Measurements from ENCODE around the gene LPAR6. TPM values are rescaled to one million over a fixed set of nuclear protein-coding genes. Genes with fewer than 3 reads are reported as not detected.
"Not testable (repeated sequence)": the region's sequence is repeated elsewhere in the genome, so short reads cannot be mapped to it uniquely, and the experiment has no call there.

Gene LPAR6, protein sequence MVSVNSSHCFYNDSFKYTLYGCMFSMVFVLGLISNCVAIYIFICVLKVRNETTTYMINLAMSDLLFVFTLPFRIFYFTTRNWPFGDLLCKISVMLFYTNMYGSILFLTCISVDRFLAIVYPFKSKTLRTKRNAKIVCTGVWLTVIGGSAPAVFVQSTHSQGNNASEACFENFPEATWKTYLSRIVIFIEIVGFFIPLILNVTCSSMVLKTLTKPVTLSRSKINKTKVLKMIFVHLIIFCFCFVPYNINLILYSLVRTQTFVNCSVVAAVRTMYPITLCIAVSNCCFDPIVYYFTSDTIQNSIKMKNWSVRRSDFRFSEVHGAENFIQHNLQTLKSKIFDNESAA
- 10 to 100 TPM; 13.1 to 85.9 (median 38.9) TPM for total RNA-seq

GRCh38 chr13:48412881-48413351, at the start of gene LPAR6:
LPAR6 (minus strand) TSS chr13:48413113; CDS start chr13:48412423, 690 bp downstream.
- intact Hi-C loops (cut with DNase I; ENCODE audit: low total_unique reads), result no loop called here
- TF ChIP-seq CTCF (IDR thresholded peaks at IDR 0.05), result no peak
- TF ChIP-seq POLR2A (IDR thresholded peaks at IDR 0.05), result peak; percentile 64 to 95
- DNase-seq, result peak in 1 of 2 donors; percentile 37
- peaks cover 0 to 4% of the 10 kb centered on the region in 2 donors for H3K4me1 ChIP-seq
- no peaks in the 10 kb centered on the region for H3K9me3 ChIP-seq
- H3K4me3 ChIP-seq, result peak within 1 kb of the TSS; percentile 49 to 60
- peak within 1 kb of the TSS; percentile 77 to 94 for H3K27ac ChIP-seq
- no peaks in the 10 kb centered on the region for H3K36me3 ChIP-seq
- H3K27me3 ChIP-seq, result no peaks in the 10 kb centered on the region

GRCh38 chr13:48457578-48458242, 44.8 kb upstream of the LPAR6 start:
- H3K9me3 ChIP-seq, result no peaks in the 10 kb centered on the region
- no peak overlapping the region for H3K27ac ChIP-seq
- DNase-seq, result no peak
- TF ChIP-seq POLR2A (IDR thresholded peaks at IDR 0.05) (no peak), CTCF (IDR thresholded peaks at IDR 0.05) (no peak)
- H3K36me3 ChIP-seq, result no peaks in the 10 kb centered on the region
- H3K4me1 ChIP-seq, result no peaks in the 10 kb centered on the region
- no peak overlapping the region for H3K4me3 ChIP-seq
- no peaks in the 10 kb centered on the region for H3K27me3 ChIP-seq
- intact Hi-C loops (cut with DNase I; ENCODE audit: low total_unique reads), result no loop called here

- Histone ChIP-seq H3K27ac (no peak overlapping the region), H3K9me3 (no peaks in the 10 kb centered on the region), H3K4me1 (no peaks in the 10 kb centered on the region), H3K4me3 (no peak overlapping the region), H3K36me3 (no peaks in the 10 kb centered on the region), H3K27me3 (no peaks in the 10 kb centered on the region)
- intact Hi-C loops (cut with DNase I; ENCODE audit: low total_unique reads), result no loop called here
- TF ChIP-seq CTCF (IDR thresholded peaks at IDR 0.05) (no peak), POLR2A (IDR thresholded peaks at IDR 0.05) (no peak)
- no peak for DNase-seq
These were observed 43.6 kb upstream of the LPAR6 start for GRCh38 chr13:48456546-48456945.

DNA sequence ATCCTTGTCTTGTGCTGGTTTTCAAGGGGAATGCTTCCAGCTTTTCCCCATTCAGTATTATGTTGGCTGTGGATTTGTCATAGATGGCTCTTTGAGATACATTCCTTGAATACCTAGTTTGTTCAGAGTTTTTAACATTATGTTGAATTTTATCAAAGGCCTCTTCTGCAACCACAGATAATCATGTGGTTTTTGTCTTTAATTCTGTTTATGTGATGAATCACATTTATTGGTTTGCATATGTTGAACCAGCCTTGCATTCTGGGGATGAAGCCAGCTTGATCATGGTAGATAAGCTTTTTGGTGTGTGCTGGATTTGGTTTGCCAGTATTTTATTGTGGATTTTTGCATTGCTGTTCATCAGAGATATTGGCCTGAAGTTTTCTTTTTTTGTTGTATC, 38.3 kb upstream of the LPAR6 start:
- H3K36me3 ChIP-seq; H3K27me3 ChIP-seq; H3K4me1 ChIP-seq; H3K4me3 ChIP-seq; DNase-seq; intact Hi-C loops (cut with DNase I; ENCODE audit: low total_unique reads); H3K27ac ChIP-seq; H3K9me3 ChIP-seq: not testable (repeated sequence)

DNA sequence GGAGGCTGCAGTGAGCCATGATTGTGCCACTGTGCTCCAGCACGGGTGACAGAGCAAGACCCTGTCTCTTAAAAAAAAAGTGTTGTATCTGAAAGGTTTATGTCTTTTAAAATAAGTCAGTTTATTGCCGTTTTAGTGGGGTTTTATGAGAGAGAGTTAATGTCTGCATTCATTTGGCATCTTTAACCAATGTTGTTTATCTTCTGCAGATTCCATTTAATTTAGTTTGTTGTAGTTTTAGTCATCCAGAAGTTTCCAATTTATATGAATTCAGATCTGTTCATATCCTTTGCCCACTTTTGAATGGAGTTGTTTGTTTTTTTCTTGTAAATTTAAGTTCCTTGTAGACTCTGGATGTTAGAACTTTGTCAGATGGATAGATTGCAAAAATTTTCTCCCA, 36.7 kb upstream of the LPAR6 start:
- H3K36me3 ChIP-seq, result no peaks in the 10 kb centered on the region
- intact Hi-C loops (cut with DNase I; ENCODE audit: low total_unique reads), result no loop called here
- no peaks in the 10 kb centered on the region for H3K4me1 ChIP-seq
- DNase-seq, result no peak
- H3K27ac ChIP-seq, result peak overlapping the region in 1 of 2 donors; percentile 63
- no peak for TF ChIP-seq CTCF (IDR thresholded peaks at IDR 0.05)
- TF ChIP-seq POLR2A (IDR thresholded peaks at IDR 0.05), result no peak
- no peaks in the 10 kb centered on the region for H3K27me3 ChIP-seq
- H3K9me3 ChIP-seq, result no peaks in the 10 kb centered on the region
- H3K4me3 ChIP-seq, result no peak overlapping the region
